Activated naive CD4-positive, alpha-beta T cell treated with anti-CD3 and anti-CD28 coated beads, Interleukin-2, amount 10 ng/mL, durations not matched to agents 7 days and 5 days (primary cell): ENCODE data around the gene CTBP1.

Experiments
- CTCF ChIA-PET: fragments of 350-600 bp; sonication (Branson Sonifier 250); formaldehyde crosslinking; loops from one replicate; lab custom pipeline; 2021; ENCODE audit warnings: antibody characterized with exemption; lab: Charles Lee
- DNase-seq: peaks from one replicate; pipeline ENCODE4 v3.0.0-alpha.2; 2020
- H3K27ac Mint-ChIP-seq: one replicate; pipeline ENCODE4 v1.8.0; 2021; ENCODE audit warnings: mild to moderate bottlenecking, moderate library complexity, mixed read lengths
- H3K27me3 Mint-ChIP-seq: one replicate; pipeline ENCODE4 v1.8.0; 2021; ENCODE audit warnings: mild to moderate bottlenecking, mixed read lengths
- H3K36me3 Mint-ChIP-seq: one replicate; pipeline ENCODE4 v1.8.0; 2021; ENCODE audit warnings: mixed read lengths
- H3K4me1 Mint-ChIP-seq: one replicate; pipeline ENCODE4 v1.8.0; 2021; ENCODE audit warnings: mixed read lengths
- H3K4me3 Mint-ChIP-seq: one replicate; pipeline ENCODE4 v1.8.0; 2021; ENCODE audit warnings: mild to moderate bottlenecking, moderate library complexity, mixed read lengths
- H3K9me3 Mint-ChIP-seq: one replicate; pipeline ENCODE4 v1.8.0; 2021; ENCODE audit warnings: mixed read lengths

CTBP1 gene

DNA sequence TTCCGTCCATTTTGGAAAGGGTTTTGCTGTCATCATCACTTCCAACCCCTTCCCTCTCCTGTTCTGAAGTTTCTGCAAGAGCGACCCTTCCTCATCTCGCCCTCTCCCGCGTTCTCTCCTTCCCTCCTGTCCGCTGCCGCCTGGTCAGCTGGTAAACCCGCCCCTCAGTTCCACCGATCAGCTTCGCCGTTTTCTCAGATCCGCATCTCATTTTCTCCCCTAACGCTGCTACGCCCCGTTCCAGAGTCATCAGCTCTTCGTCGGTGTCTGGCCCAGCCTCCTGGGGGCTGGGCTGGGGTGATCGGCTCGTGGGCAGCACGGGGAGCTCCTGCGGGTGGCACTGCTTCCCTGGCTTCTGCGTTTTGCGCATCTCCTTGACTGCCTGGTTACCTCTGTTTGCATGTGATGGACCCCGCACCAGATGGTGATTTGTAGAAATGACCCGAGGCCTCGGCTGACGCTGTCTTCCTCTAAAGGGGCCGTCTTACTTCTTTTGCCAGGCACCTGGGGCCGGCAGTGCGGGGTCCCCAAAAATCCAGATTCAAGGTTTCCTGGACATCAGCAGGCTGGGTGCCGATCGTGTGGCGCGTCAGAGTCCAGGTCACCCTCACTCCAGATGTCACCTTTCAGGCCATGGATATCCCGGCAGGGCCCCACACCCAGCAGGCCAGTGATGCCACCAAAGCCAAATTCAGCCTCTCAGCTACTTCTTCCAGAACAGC is 13.4 kb downstream of the CTBP1 start:
- Mint-ChIP-seq H3K9me3 (no peaks in the 10 kb centered on the region), H3K27ac (no peak overlapping the region)
- CTCF ChIA-PET: interaction anchor here (1.5 kb wide), 1 partner anchor 32 kb away, joined by 3 read pairs; no protein-coding TSS in a partner anchor

GRCh38 chr4:1234811-1235292 is 14.1 kb downstream of the CTBP1 start:
- Mint-ChIP-seq H3K36me3 (peaks cover 52% of the 10 kb centered on the region), H3K27me3 (no peaks in the 10 kb centered on the region), H3K4me3 (no peak overlapping the region), H3K4me1 (no peaks in the 10 kb centered on the region), H3K9me3 (no peaks in the 10 kb centered on the region), H3K27ac (no peak overlapping the region)
- DNase-seq: no peak
- CTCF ChIA-PET: interaction anchor here (1.5 kb wide), 1 partner anchor 33 kb away, joined by 3 read pairs; no protein-coding TSS in a partner anchor

More for the DNA sequence above, 13.4 kb downstream of the CTBP1 start:
- Mint-ChIP-seq H3K27me3 (no peaks in the 10 kb centered on the region), H3K36me3 (peaks cover 49% of the 10 kb centered on the region), H3K4me3 (no peak overlapping the region), H3K4me1 (no peaks in the 10 kb centered on the region)
- DNase-seq: no peak

DNA sequence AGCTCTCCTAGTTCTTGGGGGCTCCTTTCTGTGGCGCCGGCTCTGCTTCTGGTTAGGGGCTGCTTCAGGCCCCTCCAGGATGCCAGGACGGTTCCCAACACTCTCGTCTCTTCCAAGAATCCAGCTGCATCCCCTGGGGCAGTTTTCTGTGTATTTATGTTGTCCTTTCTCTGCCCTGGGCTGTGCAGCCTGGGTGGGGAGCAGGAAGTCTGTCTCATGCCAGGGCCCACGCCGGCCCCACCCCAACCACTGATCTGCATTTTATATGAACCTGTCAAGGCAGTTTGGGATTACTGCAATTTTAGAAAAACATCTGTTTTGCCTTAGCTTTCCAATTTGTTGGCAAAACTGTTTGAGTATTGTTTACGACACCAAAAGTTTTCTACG is 14.6 kb downstream of the CTBP1 start:
- Mint-ChIP-seq H3K27ac (peak overlapping the region; percentile 33), H3K36me3 (peaks cover 53% of the 10 kb centered on the region), H3K27me3 (no peaks in the 10 kb centered on the region), H3K4me1 (no peaks in the 10 kb centered on the region), H3K9me3 (no peaks in the 10 kb centered on the region), H3K4me3 (no peak overlapping the region)
- DNase-seq: no peak
- CTCF ChIA-PET: interaction anchor here (1.2 to 1.5 kb wide), 2 partner anchors 34 to 67 kb away, joined by 3 to 4 read pairs; no protein-coding TSS in a partner anchor

DNA sequence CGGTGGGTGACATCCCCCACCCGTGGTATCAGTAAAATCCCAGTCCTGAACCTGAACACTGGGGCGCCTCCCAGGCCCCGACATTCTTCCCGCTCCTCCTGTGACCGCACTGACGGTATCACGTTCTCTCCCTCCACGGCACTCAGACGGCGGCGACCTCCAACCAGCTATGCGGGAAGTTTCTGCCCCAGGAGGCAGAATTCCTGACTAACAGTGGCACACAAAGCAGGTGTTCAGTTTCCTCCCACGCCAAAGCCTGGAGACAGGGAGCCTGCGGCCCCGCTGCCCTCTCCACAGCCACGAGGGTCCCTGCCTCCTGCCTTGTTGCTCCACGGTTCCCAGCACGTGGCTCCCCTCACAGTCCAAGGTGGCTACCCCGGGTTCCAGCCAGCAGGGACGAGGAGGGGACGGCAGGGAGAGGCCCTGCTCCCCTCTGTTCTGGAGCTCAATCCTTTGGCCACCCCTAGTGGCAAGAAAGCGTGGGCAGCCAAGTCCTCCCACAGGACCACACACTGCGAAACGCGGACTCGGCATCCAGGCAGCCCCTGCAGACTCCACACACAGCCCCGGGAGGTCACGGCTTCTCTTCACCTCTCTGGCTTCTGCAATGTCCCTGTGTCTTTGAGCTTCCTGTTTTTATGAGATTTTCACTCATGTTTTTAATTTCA is 15.2 kb downstream of the CTBP1 start:
- peaks cover 56% of the 10 kb centered on the region for H3K36me3 Mint-ChIP-seq
- H3K27me3 Mint-ChIP-seq: no peaks in the 10 kb centered on the region
- CTCF ChIA-PET: interaction anchor here (1.2 to 1.5 kb wide), 2 partner anchors 34 to 66 kb away, joined by 3 to 4 read pairs; no protein-coding TSS in a partner anchor
- DNase-seq: no peak
- no peak overlapping the region for H3K4me3 Mint-ChIP-seq
- H3K4me1 Mint-ChIP-seq: no peaks in the 10 kb centered on the region
- peak overlapping the region; percentile 33 for H3K27ac Mint-ChIP-seq
- no peaks in the 10 kb centered on the region for H3K9me3 Mint-ChIP-seq

GRCh38 chr4:1232661-1233621 is 16.0 kb downstream of the CTBP1 start:
- Mint-ChIP-seq H3K4me3 (no peak overlapping the region), H3K27ac (peak overlapping the region; percentile 74), H3K36me3 (peaks cover 51% of the 10 kb centered on the region), H3K4me1 (peaks cover under 1% of the 10 kb centered on the region), H3K9me3 (no peaks in the 10 kb centered on the region), H3K27me3 (no peaks in the 10 kb centered on the region)
- CTCF ChIA-PET: interaction anchor here (1.2 kb wide), 1 partner anchor 65 kb away, joined by 4 read pairs; no protein-coding TSS in a partner anchor
- DNase-seq: no peak

DNA sequence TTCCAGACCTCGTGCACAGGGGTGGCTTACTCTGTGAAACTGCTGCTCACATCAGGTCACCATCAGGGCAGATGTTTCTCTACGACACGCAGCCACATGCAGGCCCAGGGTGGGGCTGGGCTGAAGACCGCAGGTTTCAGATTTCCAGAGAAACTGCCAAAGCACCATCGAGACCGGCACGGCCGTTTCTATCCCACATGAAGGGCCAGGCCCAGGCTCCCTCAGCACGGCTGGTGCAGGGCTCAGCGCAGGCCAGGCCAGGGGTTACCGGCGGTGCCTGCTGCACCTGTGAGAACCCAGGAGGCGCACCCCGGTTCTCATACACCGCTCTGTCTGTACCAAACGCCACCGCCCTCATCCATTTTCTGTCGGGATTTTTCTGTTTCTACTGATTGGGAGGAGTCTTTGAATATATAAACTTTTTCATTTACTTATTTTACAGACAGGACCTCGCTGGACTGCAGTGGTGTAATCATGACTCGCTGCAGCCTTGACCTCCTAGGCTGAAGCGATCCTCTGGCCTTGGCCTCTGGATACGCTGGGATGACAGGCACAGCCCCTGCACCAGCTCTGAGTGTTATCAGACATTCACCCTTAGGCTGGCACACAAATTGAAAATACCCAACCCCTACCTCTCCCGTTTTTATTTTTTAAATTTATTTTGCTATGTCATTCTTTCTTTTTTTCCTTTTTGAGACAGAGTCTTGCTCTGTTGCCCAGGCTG is 17.1 kb downstream of the CTBP1 start:
- peaks cover 3% of the 10 kb centered on the region for H3K4me1 Mint-ChIP-seq
- no peak overlapping the region for H3K27ac Mint-ChIP-seq
- peaks cover 62% of the 10 kb centered on the region for H3K36me3 Mint-ChIP-seq
- H3K4me3 Mint-ChIP-seq: no peak overlapping the region
- no peaks in the 10 kb centered on the region for H3K9me3 Mint-ChIP-seq
- DNase-seq: no peak
- H3K27me3 Mint-ChIP-seq: no peaks in the 10 kb centered on the region
- CTCF ChIA-PET: no interaction called here

DNA sequence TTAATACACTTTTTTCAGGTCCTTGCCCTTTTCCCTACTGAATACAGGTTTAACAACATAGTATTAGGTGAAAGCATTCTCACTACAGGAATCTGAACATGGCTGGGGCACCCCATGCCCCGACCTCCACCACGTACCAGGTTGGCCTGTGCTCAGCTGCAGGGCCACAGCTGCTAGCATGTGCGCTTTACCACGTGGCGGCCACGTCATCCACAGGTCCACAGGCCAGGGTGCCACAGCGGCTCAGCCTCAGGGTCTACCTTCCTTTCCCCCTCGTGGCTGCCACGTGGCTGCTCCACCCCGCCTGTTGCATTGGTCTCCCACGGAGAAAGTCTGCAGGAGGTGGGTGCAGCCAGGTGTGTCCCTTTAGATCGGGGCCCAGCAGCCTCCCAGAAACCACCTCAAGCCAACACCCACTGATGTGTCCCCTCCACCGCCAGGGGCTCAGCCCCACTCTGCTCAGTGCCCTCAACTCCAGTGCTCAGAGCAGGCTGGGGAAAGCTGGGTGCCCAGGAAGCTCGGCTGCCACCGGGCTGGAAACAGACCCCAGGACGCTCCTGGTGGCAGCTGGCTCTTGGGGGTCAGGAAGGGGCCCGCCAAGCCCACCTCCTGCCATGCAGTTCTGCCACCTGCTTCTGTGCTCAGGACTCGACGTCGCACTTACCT is 17.8 kb downstream of the CTBP1 start:
- DNase-seq: no peak
- no peaks in the 10 kb centered on the region for H3K27me3 Mint-ChIP-seq
- H3K4me3 Mint-ChIP-seq: no peak overlapping the region
- H3K36me3 Mint-ChIP-seq: peaks cover 68% of the 10 kb centered on the region
- CTCF ChIA-PET: no interaction called here
- no peaks in the 10 kb centered on the region for H3K9me3 Mint-ChIP-seq
- peaks cover 3% of the 10 kb centered on the region for H3K4me1 Mint-ChIP-seq
- no peak overlapping the region for H3K27ac Mint-ChIP-seq

DNA sequence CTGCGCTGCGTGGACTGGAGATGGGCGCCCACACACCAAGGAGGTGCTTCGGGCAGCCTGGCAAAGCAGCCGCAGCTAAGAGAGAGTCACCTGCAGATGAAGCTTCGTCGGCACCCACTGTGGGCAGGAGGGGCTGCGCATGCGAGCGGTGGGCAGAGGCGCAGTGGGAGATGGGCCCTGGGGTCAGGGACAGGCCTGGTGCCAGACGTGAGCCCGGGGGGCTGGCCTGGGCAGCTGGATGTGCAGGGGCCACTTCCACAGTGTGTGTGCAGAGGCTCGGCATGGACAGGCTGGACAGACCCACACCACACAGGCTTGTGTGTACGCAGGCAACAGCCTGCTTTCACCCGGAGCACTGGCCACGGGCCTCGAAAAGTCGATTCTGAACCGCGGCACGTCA is 18.6 kb downstream of the CTBP1 start:
- peaks cover 67% of the 10 kb centered on the region for H3K36me3 Mint-ChIP-seq
- CTCF ChIA-PET: no interaction called here
- H3K4me3 Mint-ChIP-seq: no peak overlapping the region
- H3K4me1 Mint-ChIP-seq: peaks cover 3% of the 10 kb centered on the region
- DNase-seq: no peak
- no peak overlapping the region for H3K27ac Mint-ChIP-seq
- H3K9me3 Mint-ChIP-seq: no peaks in the 10 kb centered on the region
- no peaks in the 10 kb centered on the region for H3K27me3 Mint-ChIP-seq

DNA sequence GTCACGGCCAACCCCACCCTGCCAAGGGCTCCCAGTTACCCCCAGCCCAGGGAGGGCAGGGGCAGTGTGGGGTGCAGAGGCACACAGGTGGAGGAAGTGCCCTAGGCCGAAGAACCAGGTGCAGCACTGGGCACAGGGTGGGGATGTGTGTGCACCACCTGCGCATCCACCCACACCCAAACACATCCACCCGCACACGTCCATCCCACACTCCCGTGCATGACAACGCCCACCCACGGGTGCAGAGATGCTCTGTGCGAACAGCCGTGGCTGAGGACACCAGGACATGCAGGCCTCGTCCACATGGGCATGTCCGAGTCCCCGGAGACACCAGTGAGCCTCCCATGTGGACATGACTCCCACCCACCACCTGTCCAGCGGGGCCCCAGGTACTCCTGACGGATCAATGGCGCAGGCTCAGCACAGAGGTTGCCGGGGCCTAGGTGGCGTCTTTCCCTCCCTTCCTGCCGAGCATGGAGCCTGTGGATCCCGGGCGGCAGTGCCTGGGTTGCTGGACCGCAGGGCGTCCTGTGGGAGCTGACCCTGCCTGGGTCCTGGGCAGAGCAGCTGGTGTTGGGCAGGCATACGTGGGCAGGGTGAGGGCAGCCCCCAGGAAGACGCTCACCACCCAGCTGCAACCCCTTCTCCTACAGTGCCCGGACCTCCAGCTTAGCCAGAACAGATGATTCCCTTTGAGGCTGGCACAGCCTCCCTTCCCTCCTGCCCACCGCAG is 19.6 kb downstream of the CTBP1 start:
- no peaks in the 10 kb centered on the region for H3K27me3 Mint-ChIP-seq
- no peak overlapping the region for H3K4me3 Mint-ChIP-seq
- DNase-seq: no peak
- H3K4me1 Mint-ChIP-seq: peaks cover 3% of the 10 kb centered on the region
- CTCF ChIA-PET: no interaction called here
- H3K27ac Mint-ChIP-seq: no peak overlapping the region
- H3K36me3 Mint-ChIP-seq: peaks cover 70% of the 10 kb centered on the region
- no peaks in the 10 kb centered on the region for H3K9me3 Mint-ChIP-seq

GRCh38 chr4:1227816-1228215 is 21.1 kb downstream of the CTBP1 start:
- CTCF ChIA-PET: no interaction called here
- Mint-ChIP-seq H3K27ac (peak overlapping the region; percentile 42), H3K4me1 (peaks cover 3% of the 10 kb centered on the region), H3K27me3 (no peaks in the 10 kb centered on the region), H3K4me3 (no peak overlapping the region), H3K9me3 (no peaks in the 10 kb centered on the region), H3K36me3 (peaks cover 67% of the 10 kb centered on the region)
- DNase-seq: no peak

DNA sequence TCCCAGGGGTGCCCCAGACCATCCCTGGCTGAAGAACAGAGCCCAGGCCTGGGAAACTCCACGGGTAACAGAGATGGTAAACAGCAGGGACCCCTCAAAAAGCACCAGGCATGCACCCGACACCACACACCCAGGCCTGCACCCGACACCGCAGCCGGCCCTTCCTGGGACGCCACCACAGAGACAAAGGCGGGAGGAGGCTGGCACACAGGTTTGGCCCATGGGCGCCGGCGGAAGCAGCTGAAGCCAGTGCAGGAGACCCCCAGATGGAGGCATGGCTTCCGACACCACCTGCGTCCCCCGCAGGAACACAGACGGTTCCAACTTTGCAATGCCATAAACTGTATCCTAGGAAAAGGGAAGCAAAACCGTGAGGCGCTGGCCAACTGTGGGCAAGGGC is 22.3 kb downstream of the CTBP1 start:
- no peaks in the 10 kb centered on the region for H3K27me3 Mint-ChIP-seq
- no peak overlapping the region for H3K4me3 Mint-ChIP-seq
- DNase-seq: no peak
- H3K36me3 Mint-ChIP-seq: peaks cover 62% of the 10 kb centered on the region
- H3K9me3 Mint-ChIP-seq: no peaks in the 10 kb centered on the region
- CTCF ChIA-PET: no interaction called here
- no peak overlapping the region for H3K27ac Mint-ChIP-seq
- peaks cover 3% of the 10 kb centered on the region for H3K4me1 Mint-ChIP-seq

- peaks cover 63% of the 10 kb centered on the region for H3K36me3 Mint-ChIP-seq
- no peaks in the 10 kb centered on the region for H3K9me3 Mint-ChIP-seq
- H3K4me1 Mint-ChIP-seq: peaks cover 3% of the 10 kb centered on the region
- no peak overlapping the region for H3K4me3 Mint-ChIP-seq
- no peak for DNase-seq
- no peak overlapping the region for H3K27ac Mint-ChIP-seq
- CTCF ChIA-PET: no interaction called here
- no peaks in the 10 kb centered on the region for H3K27me3 Mint-ChIP-seq
Observed at GRCh38 chr4:1226144-1226481, 22.8 kb downstream of the CTBP1 start.
